HG03571 (cell line): Measurements from ENCODE around the gene SNRPB.
A peak's percentile ranks its signal among the peaks of the same experiment; 100 is the strongest.
"Not testable (repeated sequence)": the region's sequence is repeated elsewhere in the genome, so short reads cannot be mapped to it uniquely, and the experiment has no call there.

Experiments
- ATAC-seq: cut with Tn5 transposase; IDR thresholded peaks from one replicate; pipeline ENCODE4 v1.9.1; 2021; ENCODE audit not compliant: unreplicated experiment

The SNRPB gene

DNA sequence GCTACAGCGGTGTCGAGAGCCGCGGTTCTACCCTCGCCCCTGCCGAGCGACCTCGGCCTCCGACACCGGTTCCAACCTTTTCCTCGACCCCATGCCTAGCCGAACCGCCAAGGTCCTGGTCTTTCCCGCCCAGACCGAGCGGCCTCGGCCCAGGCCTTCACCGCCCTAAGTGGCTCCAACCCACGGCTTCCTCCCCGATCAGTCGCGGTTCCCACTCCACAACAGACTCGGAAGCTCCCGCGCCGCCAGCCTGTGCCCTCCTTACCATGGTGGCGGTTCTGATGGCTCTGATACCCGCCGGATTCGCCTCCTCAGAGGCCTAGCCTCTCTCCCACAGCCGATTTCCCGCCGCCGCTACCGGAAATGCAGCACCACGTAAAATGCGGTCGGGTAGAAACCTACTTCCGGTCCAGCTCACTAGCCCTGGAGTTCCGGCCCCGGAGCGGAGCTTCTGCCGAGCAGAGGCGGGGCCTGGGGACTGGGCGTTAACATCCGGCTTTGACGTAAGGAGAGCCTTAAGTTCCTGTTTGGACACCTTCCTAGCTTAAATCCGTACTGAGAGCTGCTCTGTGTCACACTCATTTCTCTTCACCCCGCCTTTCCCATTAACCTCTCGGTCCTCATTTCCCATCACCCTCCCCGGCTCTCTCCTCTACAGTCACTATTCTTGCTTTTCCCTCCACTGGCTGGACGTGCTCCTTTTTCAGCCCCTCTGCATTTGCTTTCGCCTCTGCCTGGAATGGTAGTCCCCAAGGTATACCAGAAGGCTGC is at the start of gene SNRPB:
Gene SNRPB, minus strand, starts transcription at position 367 of the 771 bp plus-strand sequence. Its CDS starts 99 bp downstream, at position 268.
- ATAC-seq = peak; percentile 98

GRCh38 chr20:2519115-2519809 is 48.7 kb upstream of the SNRPB start:
- no peak for ATAC-seq

DNA sequence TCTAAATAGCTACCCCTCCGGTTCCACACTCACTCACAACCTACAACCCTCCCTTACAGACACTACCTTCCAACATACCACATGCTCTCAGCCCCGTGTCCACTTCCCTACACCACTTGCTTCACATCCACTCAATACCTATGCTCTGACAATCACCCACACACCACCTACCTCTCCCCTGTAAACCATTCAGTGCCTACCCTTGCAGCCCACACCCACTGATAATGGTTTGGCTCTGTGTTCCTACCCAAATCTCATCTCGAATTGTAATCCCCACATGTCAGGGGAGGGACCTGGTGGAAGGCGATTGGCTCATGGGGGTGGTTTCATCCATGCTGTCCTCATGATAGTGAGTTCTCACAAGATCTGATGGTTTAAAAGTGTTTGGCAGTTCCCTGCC is 48.0 kb upstream of the SNRPB start:
- no peak for ATAC-seq

- no peak for ATAC-seq
Observed at GRCh38 chr20:2518096-2518495, 47.5 kb upstream of the SNRPB start.

DNA sequence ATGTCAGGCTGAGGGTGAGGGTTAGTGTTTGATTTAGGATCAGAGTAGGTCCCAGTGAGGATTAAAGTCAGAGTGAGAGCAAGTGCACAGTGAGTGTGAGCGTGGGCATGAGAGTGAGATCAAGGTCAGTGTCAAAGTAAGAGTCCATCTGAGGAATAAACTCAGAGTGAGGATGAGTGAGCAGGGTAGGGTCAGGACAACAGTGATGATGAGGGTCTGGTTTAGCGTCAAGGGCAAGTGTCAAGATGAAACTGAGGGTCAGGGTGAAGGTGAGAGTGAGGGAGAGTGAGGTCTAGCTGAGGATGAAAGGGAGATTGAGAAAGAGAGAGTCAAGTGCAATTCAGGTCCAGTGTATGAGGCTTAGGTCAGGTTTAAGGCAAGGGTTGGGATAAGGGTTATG is 45.8 kb upstream of the SNRPB start:
- no peak for ATAC-seq

DNA sequence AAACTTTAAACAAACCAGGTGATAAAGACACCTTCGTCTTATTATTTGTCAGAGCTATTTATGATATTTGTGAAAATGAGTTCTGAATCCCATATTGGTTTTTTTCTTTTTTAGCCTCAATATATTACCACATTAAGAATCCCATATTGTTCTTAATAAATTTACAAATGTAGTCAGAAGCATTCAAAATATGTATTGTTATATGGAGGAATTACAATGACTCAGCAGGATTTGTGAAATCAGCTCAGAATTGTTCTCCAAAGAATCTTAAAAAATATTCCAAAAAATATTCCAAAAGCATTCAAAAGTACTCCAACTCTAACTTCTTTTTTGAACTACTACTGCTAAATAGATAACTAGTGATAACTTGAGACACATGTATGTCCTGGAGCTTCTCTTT is 44.6 kb upstream of the SNRPB start:
- no peak for ATAC-seq

GRCh38 chr20:2509794-2510193 is 39.2 kb upstream of the SNRPB start:
- no peak for ATAC-seq

DNA sequence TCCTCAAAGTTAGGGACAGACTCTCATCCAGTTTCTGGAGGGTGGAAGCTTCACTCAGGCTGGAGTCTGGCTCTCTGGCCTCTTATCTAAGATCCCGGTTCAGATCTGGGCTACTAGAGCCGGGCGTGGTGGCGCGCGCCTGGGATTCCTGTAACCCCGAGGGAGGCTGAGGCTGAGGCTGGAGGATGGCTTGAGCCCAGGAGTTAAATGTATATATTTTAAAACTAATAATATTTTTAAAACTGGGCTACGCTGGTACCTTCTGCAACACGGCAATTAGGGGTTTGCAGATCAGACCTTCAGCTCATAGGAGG is 38.8 kb upstream of the SNRPB start:
- ATAC-seq = no peak

GRCh38 chr20:2508631-2509467 is 38.3 kb upstream of the SNRPB start, which contains the start of gene ZNF343:
Gene ZNF343, minus strand, starts transcription at chr20:2508915. Its CDS starts 15,020 bp downstream, at chr20:2493895.
- peak; percentile 95 for ATAC-seq

DNA sequence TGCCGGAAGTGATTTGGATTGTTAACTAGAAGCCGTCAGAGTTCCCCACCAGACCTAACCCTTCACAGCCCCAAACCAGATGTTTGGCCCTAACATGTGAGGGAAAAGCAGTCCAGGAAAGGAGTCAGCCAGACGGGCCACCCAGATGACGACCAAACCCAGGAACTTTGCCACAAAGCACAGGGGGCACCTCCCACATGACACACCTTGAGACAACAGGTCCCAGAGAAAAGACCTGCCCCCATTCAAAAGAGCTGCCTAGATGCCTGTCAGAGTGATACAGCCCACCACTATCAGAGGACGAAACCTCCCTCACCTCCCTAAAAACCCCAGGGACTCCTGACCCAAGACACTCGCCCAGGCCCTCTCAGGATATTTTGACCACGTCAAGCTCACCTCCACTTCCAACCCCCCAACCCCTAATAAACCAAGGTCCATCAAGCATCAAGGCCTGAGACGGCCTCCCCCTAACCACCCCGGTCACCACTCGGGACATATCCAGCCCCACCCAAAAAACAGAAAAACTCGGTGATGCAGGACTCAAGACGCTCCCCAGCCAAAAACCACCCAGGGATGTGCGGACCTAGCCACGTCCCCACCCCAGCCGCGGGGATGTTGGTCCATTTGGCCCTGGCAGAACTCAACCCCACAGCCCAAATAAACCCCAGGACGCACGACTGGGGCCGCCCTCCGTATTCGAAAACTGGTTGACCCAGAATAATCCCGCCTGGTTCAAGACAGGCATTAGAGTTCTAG is 37.5 kb upstream of the SNRPB start:
- ATAC-seq = peak; percentile 13

GRCh38 chr20:2507464-2507863 is 36.9 kb upstream of the SNRPB start:
- ATAC-seq = no peak

GRCh38 chr20:2506426-2506825 is 35.8 kb upstream of the SNRPB start:
- ATAC-seq = not testable (repeated sequence)

DNA sequence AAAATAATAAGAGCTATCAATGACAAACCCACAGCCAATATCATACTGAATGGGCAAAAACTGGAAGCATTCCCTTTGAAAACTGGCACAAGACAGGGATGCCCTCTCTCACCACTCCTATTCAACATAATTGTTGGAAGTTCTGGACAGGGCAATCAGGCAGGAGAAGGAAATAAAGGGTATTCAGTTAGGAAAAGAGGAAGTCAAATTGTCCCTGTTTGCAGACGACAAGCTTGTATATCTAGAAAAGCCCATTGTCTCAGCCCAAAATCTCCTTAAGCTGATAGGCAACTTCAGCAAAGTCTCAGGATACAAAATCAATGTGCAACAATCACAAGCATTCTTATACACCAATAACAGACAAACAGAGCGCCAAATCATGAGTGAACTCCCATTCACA is 34.2 kb upstream of the SNRPB start:
- ATAC-seq = not testable (repeated sequence)

- ATAC-seq = not testable (repeated sequence)
Observed at GRCh38 chr20:2502808-2503384, 32.3 kb upstream of the SNRPB start.

DNA sequence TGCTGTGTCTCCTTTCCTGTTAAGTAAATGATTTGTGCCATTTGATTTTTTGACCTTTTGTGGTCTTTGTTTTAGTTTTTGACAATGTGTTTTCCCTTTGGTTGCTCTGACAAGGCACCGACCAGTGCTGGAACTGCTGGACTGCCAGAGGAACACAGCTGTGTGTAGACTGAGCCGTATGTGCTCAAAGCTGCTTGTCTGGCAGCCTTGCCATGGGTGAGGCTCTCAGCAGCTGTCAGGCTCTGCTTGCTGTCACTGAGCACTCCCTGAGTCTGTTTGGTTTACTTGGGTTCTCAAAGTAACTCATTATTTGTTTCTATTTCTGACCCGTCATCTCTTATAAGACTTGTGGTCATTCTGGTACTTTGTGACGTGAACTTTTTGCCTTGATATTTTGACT is 15.1 kb upstream of the SNRPB start:
- no peak for ATAC-seq

GRCh38 chr20:2485080-2485479 is 14.5 kb upstream of the SNRPB start:
- ATAC-seq = no peak

- ATAC-seq = no peak
Observed at GRCh38 chr20:2483504-2483903, 12.9 kb upstream of the SNRPB start.

DNA sequence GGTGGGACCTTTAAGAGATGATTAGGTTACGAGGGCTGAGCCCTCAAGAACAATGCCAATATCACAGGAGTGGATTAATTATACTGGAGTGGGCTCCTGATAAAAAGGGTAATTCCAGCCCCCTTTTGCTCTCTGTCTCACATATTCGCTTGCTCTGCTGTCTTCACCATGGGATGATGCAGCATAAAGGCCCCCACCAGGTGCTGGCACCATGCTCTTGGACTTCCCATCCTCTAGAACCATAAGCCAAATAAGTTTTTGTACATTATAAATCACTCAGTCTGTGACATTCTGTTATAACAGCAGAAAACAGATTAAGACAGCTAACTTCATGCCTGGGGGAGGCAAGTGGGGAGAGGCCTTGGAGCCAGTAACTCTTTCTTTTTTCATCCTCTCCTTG is 9.8 kb upstream of the SNRPB start:
- no peak for ATAC-seq

- ATAC-seq = no peak
Observed at GRCh38 chr20:2476742-2477615, 6.4 kb upstream of the SNRPB start.
